ENCODE measurements around the gene ARF5.

Gene ARF5

GRCh38 chr7:127585044-127585953, 2.9 kb upstream of the ARF5 start, which contains the start of gene GCC1:
TSS of gene GCC1 (minus strand) at chr7:127585596. CDS start at chr7:127585182, 414 bp downstream.
- Histone ChIP-seq H3K36me3 (replicated peaks; ENCODE audit: insufficient read depth, low read length) (peaks cover 4% of the 10 kb centered on the region), H3K27me3 (replicated peaks; ENCODE audit: insufficient read depth, low read length) (no peaks in the 10 kb centered on the region), H3K27ac (ENCODE audit: low read length) (peak within 1 kb of the TSS; percentile 72), H3F3A (ENCODE audit: insufficient read depth, low read length) (no peaks in the 10 kb centered on the region), H4K20me1 (ENCODE audit: insufficient read depth, low read length) (no peaks in the 10 kb centered on the region), H3K4me3 (ENCODE audit: low read length) (peak within 1 kb of the TSS; percentile 97), H3K9me2 (replicated peaks; ENCODE audit: insufficient read depth, low read length) (no peaks in the 10 kb centered on the region), H3K4me1 (ENCODE audit: low read length) (peaks cover 26% of the 10 kb centered on the region), H2AFZ (ENCODE audit: low read length) (peak within 1 kb of the TSS; percentile 66), H3K9ac (ENCODE audit: low read length) (peak within 1 kb of the TSS; percentile 85), H3K9me3 (replicated peaks; ENCODE audit: insufficient read depth, low read length) (no peaks in the 10 kb centered on the region), H3K79me2 (ENCODE audit: low read length) (peaks cover 62% of the 10 kb centered on the region), H3K4me2 (ENCODE audit: low read depth, low read length) (peak within 1 kb of the TSS; percentile 98)
- peak; percentile 94 for DNase-seq
- TF ChIP-seq EZH2phosphoT487 (IDR thresholded peaks at IDR 0.05; ENCODE audit: low read length) (no peak), CTCF (IDR thresholded peaks at IDR 0.05; ENCODE audit: low read length) (no peak), EZH2 (optimal IDR thresholded peaks at IDR 0.05; ENCODE audit: low read depth, low read length) (no peak)

GRCh38 chr7:127586346-127586745, 1.9 kb upstream of the ARF5 start:
- Histone ChIP-seq H3K27ac (ENCODE audit: low read length) (no peak overlapping the region), H3K36me3 (replicated peaks; ENCODE audit: insufficient read depth, low read length) (peaks cover 6% of the 10 kb centered on the region), H3K4me2 (ENCODE audit: low read depth, low read length) (no peak overlapping the region), H3K9me2 (replicated peaks; ENCODE audit: insufficient read depth, low read length) (no peaks in the 10 kb centered on the region), H3K4me3 (ENCODE audit: low read length) (no peak overlapping the region), H3K79me2 (ENCODE audit: low read length) (peaks cover 57% of the 10 kb centered on the region), H3F3A (ENCODE audit: insufficient read depth, low read length) (no peaks in the 10 kb centered on the region), H3K9ac (ENCODE audit: low read length) (no peak overlapping the region), H3K27me3 (replicated peaks; ENCODE audit: insufficient read depth, low read length) (no peaks in the 10 kb centered on the region), H3K9me3 (replicated peaks; ENCODE audit: insufficient read depth, low read length) (no peaks in the 10 kb centered on the region), H4K20me1 (ENCODE audit: insufficient read depth, low read length) (no peaks in the 10 kb centered on the region), H2AFZ (ENCODE audit: low read length) (no peak overlapping the region), H3K4me1 (ENCODE audit: low read length) (peaks cover 26% of the 10 kb centered on the region)
- TF ChIP-seq EZH2phosphoT487 (IDR thresholded peaks at IDR 0.05; ENCODE audit: low read length): no peak
- no peak for TF ChIP-seq CTCF (IDR thresholded peaks at IDR 0.05; ENCODE audit: low read length)
- no peak for TF ChIP-seq EZH2 (optimal IDR thresholded peaks at IDR 0.05; ENCODE audit: low read depth, low read length)
- no peak for DNase-seq

DNA sequence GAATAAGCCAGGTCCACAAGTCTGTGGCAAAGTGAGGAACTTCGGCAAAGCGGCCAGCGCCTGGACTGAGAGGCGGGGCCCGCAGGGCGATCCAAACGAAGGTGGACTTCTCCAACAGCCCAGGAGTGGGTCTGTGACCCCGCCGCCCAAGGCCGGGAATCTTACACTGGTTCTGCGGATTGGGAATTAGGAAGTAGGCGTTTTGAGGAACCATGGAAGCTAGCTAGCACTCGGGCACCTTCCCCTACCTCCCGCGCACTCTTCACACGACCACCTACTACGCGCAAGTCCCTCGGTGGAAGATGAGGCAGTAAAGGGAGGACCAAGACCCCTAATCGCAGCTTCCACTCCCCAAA, 570 bp upstream of the ARF5 start:
- peak overlapping the region; percentile 97 for H3K4me2 ChIP-seq (ENCODE audit: low read depth, low read length)
- no peak overlapping the region for H3K27ac ChIP-seq (ENCODE audit: low read length)
- H3K4me3 ChIP-seq (ENCODE audit: low read length): peak overlapping the region; percentile 95
- no peak for DNase-seq
- H3K4me1 ChIP-seq (ENCODE audit: low read length): peaks cover 26% of the 10 kb centered on the region
- no peak for TF ChIP-seq CTCF (IDR thresholded peaks at IDR 0.05; ENCODE audit: low read length)
- peak overlapping the region; percentile 95 for H2AFZ ChIP-seq (ENCODE audit: low read length)
- H3K9me3 ChIP-seq (replicated peaks; ENCODE audit: insufficient read depth, low read length): no peaks in the 10 kb centered on the region
- no peaks in the 10 kb centered on the region for H3K27me3 ChIP-seq (replicated peaks; ENCODE audit: insufficient read depth, low read length)
- no peaks in the 10 kb centered on the region for H3F3A ChIP-seq (ENCODE audit: insufficient read depth, low read length)
- H3K79me2 ChIP-seq (ENCODE audit: low read length): peaks cover 45% of the 10 kb centered on the region
- H3K36me3 ChIP-seq (replicated peaks; ENCODE audit: insufficient read depth, low read length): peaks cover 8% of the 10 kb centered on the region; the same call in 1 of the 2 replicates
- no peaks in the 10 kb centered on the region for H3K9me2 ChIP-seq (replicated peaks; ENCODE audit: insufficient read depth, low read length)
- peak overlapping the region; percentile 63; the same call in 1 of the 2 replicates for H3K9ac ChIP-seq (ENCODE audit: low read length)
- H4K20me1 ChIP-seq (ENCODE audit: insufficient read depth, low read length): no peaks in the 10 kb centered on the region
